Neural progenitor cell (in vitro differentiated cells): ENCODE data around the gene CATSPER4.

ENCODE experiments used
- EZH2 ChIP-seq: fragments of 200-600 bp; sonication (generic); IDR thresholded peaks from 2 replicates; pipeline ENCODE4 v1.6.1; 2017; ENCODE audit warnings: antibody characterized with exemption, mild to moderate bottlenecking, moderate library complexity
- EZH2phosphoT487 ChIP-seq: fragments of 200-600 bp; sonication (generic); IDR thresholded peaks from 2 replicates; pipeline ENCODE4 v1.6.1; 2017; ENCODE audit warnings: antibody characterized with exemption

DNA sequence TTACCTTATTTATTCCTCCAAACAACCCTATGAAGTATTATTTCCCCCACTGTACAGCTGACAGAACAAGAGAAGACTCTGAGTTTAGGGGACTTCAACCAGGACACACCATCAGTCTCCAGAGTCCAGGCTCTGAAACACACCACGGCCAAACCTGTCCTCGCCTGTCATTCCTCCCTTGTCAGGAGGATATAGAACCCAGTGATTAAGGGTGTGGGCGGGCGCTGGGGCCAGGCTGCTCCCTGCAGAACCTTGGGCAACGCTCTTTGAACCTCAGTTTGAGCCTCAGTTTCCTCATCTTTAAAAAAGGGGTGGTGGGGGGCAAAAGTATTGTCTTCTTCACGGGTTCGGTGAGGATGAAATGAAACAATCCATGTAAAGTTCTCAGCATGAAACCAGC lies 34.2 kb downstream of the CATSPER4 start:
- TF ChIP-seq EZH2 (no peak), EZH2phosphoT487 (no peak)
